Peyer's patch (tissue), 4 donors: Measurements from ENCODE around the gene SLC16A4. TPM values are rescaled to one million over a fixed set of nuclear protein-coding genes. Genes with fewer than 3 reads are reported as not detected.
"Not testable (repeated sequence)": the region's sequence is repeated elsewhere in the genome, so short reads cannot be mapped to it uniquely, and the experiment has no call there.

Experiments used
- DNase-seq, 3 donors: peaks; one replicate each; pipeline ENCODE4 v3.0.0-alpha.2; 2017 to 2019
- H3K27ac ChIP-seq, 4 donors: fragments of 200-600 bp; sonication (generic); one replicate each; pipeline ENCODE4 v1.5.1; 2016 to 2019
- H3K27me3 ChIP-seq, 2 donors: fragments of 200-600 bp; sonication (generic); one replicate each; pipeline ENCODE4 v1.5.1; 2019
- H3K36me3 ChIP-seq, 3 donors: fragments of 200-600 bp; sonication (generic); one replicate each; pipeline ENCODE4 v1.5.1; 2016 to 2019
- H3K4me1 ChIP-seq, 4 donors: fragments of 200-600 bp; sonication (generic); one replicate each; pipeline ENCODE4 v1.5.1; 2016 to 2019
- H3K4me3 ChIP-seq, 4 donors: fragments of 200-600 bp; sonication (generic); 1 replicate in 3 of 4; 2 replicates in 1 of 4; pipeline ENCODE4 v1.5.1; 2016 to 2019; ENCODE audit warnings: mild to moderate bottlenecking in 1 of 4
- H3K9me3 ChIP-seq, 4 donors: fragments of 200-600 bp; sonication (generic); one replicate each; pipeline ENCODE4 v1.5.1; 2016 to 2019; ENCODE audit warnings: mild to moderate bottlenecking in 1 of 4
- POLR2A ChIP-seq, 2 donors: fragments of 450-650 bp; IDR thresholded peaks; one replicate each; pipeline ENCODE4 v1.5.1; 2017; ENCODE audit warnings: antibody characterized with exemption in 2 of 2, mild to moderate bottlenecking in 2 of 2, moderate library complexity in 2 of 2
- total RNA-seq, 4 donors: library from RNA; depleted of rRNA; stranded (reverse); fragments of >200 nt; gene quantifications; one replicate each; pipeline ENCODE4 v1.1.0, GENCODE V29; 2016
- TF ChIP-seq, protein P1 (sequence below), 6 experiments: fragments of 450-650 bp in 4 of 6; fragments of 200-600 bp in 2 of 6; sonication (generic) in 1 of 6; IDR thresholded peaks; one replicate each; pipeline ENCODE4 v1.5.1; 2017 to 2019; ENCODE audit warnings: antibody characterized with exemption in 6 of 6, mild to moderate bottlenecking in 3 of 6, moderate library complexity in 1 of 6

SLC16A4 gene
- total RNA-seq, 4 donors from 2014 or later, result 10.1 to 26.1 (median 13.0) TPM

DNA sequence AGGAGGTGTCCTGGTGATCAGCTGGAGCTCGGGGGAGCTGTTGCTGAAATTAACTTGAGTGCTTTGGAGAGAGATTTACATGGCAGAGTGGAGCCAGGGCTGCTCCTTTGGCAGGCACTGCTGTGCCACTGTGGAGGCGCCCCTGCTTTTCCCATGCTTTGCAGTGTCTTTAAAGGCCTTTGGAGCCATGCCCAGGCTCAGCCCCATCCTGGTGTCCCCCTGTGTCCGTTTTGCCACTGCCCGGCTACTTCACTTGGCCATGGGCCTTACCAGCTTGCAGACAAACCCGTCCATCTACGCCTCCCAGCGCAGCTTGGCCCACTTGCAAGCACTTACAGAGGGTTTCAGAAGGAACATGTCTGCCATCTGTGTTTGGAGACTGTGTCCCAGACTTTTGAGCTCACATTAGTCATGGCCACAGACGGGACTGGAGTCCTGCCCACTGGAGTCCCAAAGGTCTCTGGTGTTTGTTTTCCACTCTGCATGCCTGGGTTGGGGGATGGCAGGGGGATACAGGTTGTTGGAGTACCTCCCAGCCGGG, 34.9 kb upstream of the SLC16A4 start:
- no peak for TF ChIP-seq POLR2A (IDR thresholded peaks at IDR 0.05)
- TF ChIP-seq, protein P1, sequence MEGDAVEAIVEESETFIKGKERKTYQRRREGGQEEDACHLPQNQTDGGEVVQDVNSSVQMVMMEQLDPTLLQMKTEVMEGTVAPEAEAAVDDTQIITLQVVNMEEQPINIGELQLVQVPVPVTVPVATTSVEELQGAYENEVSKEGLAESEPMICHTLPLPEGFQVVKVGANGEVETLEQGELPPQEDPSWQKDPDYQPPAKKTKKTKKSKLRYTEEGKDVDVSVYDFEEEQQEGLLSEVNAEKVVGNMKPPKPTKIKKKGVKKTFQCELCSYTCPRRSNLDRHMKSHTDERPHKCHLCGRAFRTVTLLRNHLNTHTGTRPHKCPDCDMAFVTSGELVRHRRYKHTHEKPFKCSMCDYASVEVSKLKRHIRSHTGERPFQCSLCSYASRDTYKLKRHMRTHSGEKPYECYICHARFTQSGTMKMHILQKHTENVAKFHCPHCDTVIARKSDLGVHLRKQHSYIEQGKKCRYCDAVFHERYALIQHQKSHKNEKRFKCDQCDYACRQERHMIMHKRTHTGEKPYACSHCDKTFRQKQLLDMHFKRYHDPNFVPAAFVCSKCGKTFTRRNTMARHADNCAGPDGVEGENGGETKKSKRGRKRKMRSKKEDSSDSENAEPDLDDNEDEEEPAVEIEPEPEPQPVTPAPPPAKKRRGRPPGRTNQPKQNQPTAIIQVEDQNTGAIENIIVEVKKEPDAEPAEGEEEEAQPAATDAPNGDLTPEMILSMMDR (IDR thresholded peaks at IDR 0.05), result no peak

DNA sequence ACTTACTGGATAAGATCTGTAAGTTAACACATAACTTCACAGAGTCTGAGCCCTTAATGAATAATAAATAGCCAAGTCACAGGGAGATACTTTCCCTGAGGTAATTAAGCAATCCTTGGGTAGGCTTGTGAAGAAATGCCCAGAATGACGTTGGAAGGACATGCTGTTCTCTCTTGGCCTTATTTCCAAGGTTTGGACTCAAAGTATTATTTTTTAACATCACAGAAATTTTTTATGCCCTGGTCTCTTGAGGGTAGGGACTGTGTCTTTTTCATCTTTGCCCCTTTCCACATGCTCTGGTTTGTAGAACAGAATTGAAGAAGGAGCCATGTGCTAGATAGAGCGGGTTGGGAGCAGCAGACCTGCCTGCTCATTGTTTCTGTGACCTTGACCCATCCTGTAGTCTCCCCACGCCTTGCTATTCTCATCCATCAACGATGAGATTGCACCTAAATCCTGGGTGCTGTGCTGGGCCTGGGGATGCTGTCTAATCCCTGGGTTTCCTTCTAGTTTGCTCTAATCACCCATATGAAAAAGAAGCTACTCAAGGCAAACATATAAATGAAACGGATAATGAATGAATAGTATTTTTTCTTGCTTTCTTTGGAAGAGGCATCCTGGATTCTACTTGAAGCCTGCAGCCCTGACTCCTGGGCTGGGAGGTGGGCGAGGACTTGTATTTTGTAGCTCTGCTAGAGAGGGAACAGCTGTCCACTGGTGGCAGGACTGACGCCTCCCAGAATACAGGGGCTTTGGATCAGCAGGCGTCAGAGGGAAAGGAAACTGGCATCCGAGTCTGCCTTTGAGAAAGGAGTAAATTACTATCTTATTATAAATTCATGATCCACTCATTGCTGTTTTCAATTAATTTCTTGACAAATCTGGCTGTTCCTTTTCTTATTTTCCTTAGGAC, 34.1 kb upstream of the SLC16A4 start:
- Histone ChIP-seq H3K4me3 (no peak overlapping the region), H3K36me3 (no peaks in the 10 kb centered on the region), H3K27ac (no peak overlapping the region), H3K27me3 (no peaks in the 10 kb centered on the region), H3K9me3 (no peaks in the 10 kb centered on the region), H3K4me1 (no peaks in the 10 kb centered on the region)
- no peak for DNase-seq
- no peak for TF ChIP-seq POLR2A (IDR thresholded peaks at IDR 0.05)
- TF ChIP-seq, protein P1 (IDR thresholded peaks at IDR 0.05), result no peak

More for the DNA sequence above, 34.9 kb upstream of the SLC16A4 start:
- Histone ChIP-seq H3K27me3 (no peaks in the 10 kb centered on the region), H3K27ac (no peak overlapping the region), H3K4me1 (no peaks in the 10 kb centered on the region), H3K9me3 (no peaks in the 10 kb centered on the region), H3K4me3 (no peak overlapping the region), H3K36me3 (no peaks in the 10 kb centered on the region)
- no peak for DNase-seq

DNA sequence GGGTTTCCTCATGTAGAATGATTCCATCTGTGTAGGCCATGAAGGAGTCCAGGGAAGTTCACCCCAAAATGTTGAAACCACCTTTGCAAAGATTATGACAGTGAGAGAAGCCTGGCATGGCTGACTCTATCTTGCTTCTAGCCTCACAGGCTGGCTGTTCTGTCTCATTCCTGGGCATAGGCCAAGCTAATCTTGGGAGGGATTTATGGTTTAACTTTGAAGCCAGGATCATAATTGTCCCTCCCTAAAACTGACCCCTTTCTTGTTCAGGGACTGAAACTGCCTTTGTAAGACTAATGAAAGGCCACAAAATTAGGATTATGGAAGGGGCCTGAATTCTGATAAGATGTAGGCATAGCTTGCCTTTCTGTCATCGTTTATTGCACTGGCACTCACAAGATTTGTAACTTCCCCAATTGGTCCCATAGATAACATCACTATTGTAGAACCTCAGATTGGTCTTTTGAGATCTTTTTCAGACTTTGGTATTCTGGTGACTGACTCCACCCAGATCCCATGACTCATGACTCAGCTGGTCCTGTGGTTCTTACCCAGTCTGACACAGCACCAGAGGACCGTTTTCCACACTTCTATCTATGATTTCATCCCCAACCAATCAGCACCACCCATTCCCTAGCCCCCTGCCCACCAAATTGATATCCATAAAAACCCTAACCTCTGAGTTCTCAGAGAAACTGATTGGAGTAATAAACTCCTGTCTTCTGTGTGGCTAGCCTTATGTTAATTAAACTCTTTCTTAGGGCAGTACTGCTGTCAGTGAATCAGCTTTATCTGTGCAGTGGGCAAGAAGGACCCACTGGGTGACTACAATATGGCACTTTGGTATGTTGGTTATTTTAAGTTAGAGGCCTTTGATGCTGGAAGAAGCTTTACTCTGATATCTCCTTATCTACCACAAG, 30.3 kb upstream of the SLC16A4 start:
- H3K27me3 ChIP-seq, result no peaks in the 10 kb centered on the region
- no peaks in the 10 kb centered on the region for H3K9me3 ChIP-seq
- H3K27ac ChIP-seq, result no peak overlapping the region
- no peak overlapping the region for H3K4me3 ChIP-seq
- peak in 1 of 3 donors; percentile 52 for DNase-seq
- no peaks in the 10 kb centered on the region for H3K4me1 ChIP-seq
- no peaks in the 10 kb centered on the region for H3K36me3 ChIP-seq
- TF ChIP-seq, protein P1 (IDR thresholded peaks at IDR 0.05), result no peak
- TF ChIP-seq POLR2A (IDR thresholded peaks at IDR 0.05), result no peak

DNA sequence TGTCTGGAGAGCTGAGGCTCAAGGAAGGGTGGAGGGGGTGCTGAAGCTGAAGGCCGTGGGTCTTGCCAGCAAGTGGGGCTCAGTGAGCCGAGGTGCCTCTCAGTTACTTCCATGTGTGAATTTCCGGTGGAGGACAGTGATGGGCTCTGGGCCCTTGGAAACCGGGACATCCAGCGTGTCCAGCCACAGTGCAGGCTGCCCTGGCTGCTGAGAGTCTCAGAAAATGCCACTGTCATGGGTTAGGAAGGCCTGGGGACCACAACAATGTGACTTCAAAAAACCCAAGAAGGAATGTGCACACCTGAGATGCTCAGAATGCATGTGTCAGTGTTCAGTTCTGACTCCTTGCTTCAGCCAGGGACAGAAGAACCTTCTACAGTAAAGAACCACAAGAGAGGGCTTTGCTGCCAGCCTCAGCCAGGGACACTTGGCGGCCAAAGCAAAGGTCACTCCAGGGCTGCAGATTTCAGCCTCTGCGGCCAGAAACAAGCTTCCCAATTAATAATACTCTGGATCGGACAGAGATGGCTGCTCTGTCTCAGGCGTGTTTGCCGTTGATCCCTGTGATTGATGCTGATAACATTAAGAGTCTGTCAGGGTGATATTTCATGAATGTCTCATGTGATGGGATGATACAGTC, 29.3 kb upstream of the SLC16A4 start:
- no peaks in the 10 kb centered on the region for H3K4me1 ChIP-seq
- H3K27me3 ChIP-seq, result no peaks in the 10 kb centered on the region
- H3K36me3 ChIP-seq, result no peaks in the 10 kb centered on the region
- H3K27ac ChIP-seq, result no peak overlapping the region
- no peak overlapping the region for H3K4me3 ChIP-seq
- TF ChIP-seq, protein P1 (IDR thresholded peaks at IDR 0.05), result no peak
- no peak for TF ChIP-seq POLR2A (IDR thresholded peaks at IDR 0.05)
- no peaks in the 10 kb centered on the region for H3K9me3 ChIP-seq
- no peak for DNase-seq

DNA sequence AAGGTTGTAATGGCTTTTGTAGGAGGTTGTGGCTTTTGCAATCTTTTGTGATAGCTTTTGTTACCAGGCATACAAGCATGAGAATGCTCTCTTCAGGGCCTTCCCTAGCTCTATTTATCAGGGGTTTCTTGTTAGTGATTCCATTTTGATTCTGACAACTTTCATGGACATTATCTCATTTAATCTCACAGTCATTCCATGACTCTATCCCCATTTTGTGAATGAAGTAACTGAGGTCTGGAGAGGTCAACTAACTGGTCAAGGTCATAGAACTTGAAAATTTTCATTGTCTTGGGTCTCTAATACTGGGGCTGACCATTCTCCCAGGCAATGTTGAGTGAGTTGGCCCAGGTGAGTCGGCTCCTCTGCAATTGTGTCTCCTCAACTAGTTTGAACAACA, 27.9 kb upstream of the SLC16A4 start:
- Histone ChIP-seq H3K4me3 (no peak overlapping the region), H3K27me3 (no peaks in the 10 kb centered on the region), H3K36me3 (no peaks in the 10 kb centered on the region), H3K27ac (no peak overlapping the region), H3K4me1 (no peaks in the 10 kb centered on the region), H3K9me3 (no peaks in the 10 kb centered on the region)
- DNase-seq, result no peak
- TF ChIP-seq POLR2A (IDR thresholded peaks at IDR 0.05), result no peak
- TF ChIP-seq, protein P1 (IDR thresholded peaks at IDR 0.05), result no peak

DNA sequence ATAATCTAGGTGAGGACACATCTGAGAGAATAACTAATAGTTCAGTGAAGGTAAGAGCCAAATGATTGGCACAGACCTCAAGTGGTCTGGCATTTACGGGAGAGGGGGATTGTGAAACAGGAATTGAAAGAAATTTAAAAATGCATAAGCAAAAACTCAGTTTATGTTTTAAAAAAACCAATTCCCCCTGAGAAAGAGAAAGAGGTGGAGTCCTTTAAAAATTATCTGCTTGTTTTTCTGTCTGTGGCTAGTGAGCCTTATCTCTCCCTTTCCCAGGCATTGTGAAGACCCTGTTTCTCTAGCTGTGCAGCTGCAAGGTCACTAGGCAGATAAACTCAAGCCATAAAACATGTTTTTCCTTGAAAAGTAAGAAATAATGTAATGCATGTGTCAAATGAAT, 22.2 kb upstream of the SLC16A4 start:
- not testable (repeated sequence) for H3K36me3 ChIP-seq, H3K4me1 ChIP-seq, H3K9me3 ChIP-seq, H3K27me3 ChIP-seq, DNase-seq, H3K27ac ChIP-seq, H3K4me3 ChIP-seq
